HepG2 (cell line): ENCODE results near the gene ETHE1. TPM values are rescaled to one million over a fixed set of nuclear protein-coding genes. Genes with fewer than 3 reads are reported as not detected.

Experiments
- CEBPG ChIP-seq: IDR thresholded peaks from 2 replicates; pipeline ENCODE4 v1.6.1; 2016
- CREB1 ChIP-seq, 2 experiments: fragments of 450-650 bp in 1 of 2; IDR thresholded peaks; 2 replicates each; pipeline ENCODE4 v1.6.1; 2016 to 2017; ENCODE audit warnings: control low read depth in 1 of 2, mild to moderate bottlenecking in 1 of 2, missing compliant biosample characterization in 1 of 2, missing genetic modification characterization in 1 of 2
- IRF2 ChIP-seq: IDR thresholded peaks from 2 replicates; pipeline ENCODE4 v1.6.1; 2018; ENCODE audit warnings: missing genetic modification reagents, missing compliant biosample characterization
- ISL2 ChIP-seq: sonication (generic); formaldehyde crosslinking; IDR thresholded peaks from 2 replicates; pipeline ENCODE4 v1.5.0; 2020; ENCODE audit warnings: missing genetic modification reagents
- PRPF4 ChIP-seq: fragments of 200-400 bp; formaldehyde crosslinking; IDR thresholded peaks from 2 replicates; pipeline ENCODE4 v1.6.1; 2016; ENCODE audit warnings: low read length, low read depth; ENCODE audit not compliant: poor library complexity, severe bottlenecking
- SIN3A ChIP-seq: IDR thresholded peaks from 2 replicates; pipeline ENCODE4 v1.6.1; 2011; ENCODE audit warnings: low read depth, mild to moderate bottlenecking, control low read depth, low read length, borderline replicate concordance
- SIN3B ChIP-seq: fragments of 150-350 bp; IDR thresholded peaks from 2 replicates; pipeline ENCODE4 v1.6.1; 2014; ENCODE audit warnings: low read length
- TP53 ChIP-seq: sonication (generic); formaldehyde crosslinking; conservative IDR thresholded peaks from 2 replicates; pipeline ENCODE4 v1.4.0; 2020; ENCODE audit warnings: missing genetic modification reagents
- ZNF138 ChIP-seq: sonication (generic); formaldehyde crosslinking; IDR thresholded peaks from 2 replicates; pipeline ENCODE4 v1.5.0; 2020; ENCODE audit warnings: mild to moderate bottlenecking, low read depth, missing genetic modification reagents
- ZNF335 ChIP-seq: sonication (generic); formaldehyde crosslinking; IDR thresholded peaks from 2 replicates; pipeline ENCODE4 v1.4.0; 2020; ENCODE audit warnings: missing genetic modification reagents
- ZNF670 ChIP-seq: sonication (generic); formaldehyde crosslinking; IDR thresholded peaks from 2 replicates; pipeline ENCODE4 v1.8.0; 2022; ENCODE audit warnings: mild to moderate bottlenecking, missing genetic modification reagents, borderline replicate concordance
- polyA plus RNA-seq, 8 experiments: library from polyadenylated mRNA; depleted of rRNA in 3 of 8; stranded (reverse) in 7 of 8; unstranded in 1 of 8; fragments of >200 nt; fragmentation: Illumina TruSeq in 4 of 8; extraction: Trizol in 4 of 8; gene quantifications; 2 replicates each; pipeline versions ENCODE4 v1.2.1 to v1.2.3, GENCODE V29; 2011 to 2016; ENCODE audit warnings: low read depth in 4 of 8, missing spikeins in 1 of 8, mixed read lengths in 1 of 8; ENCODE audit not compliant: insufficient read depth in 1 of 8
- total RNA-seq, 5 experiments: library from RNA; depleted of rRNA; stranded (reverse); fragments of >200 nt; fragmentation: Illumina TruSeq; extraction: Trizol; gene quantifications; 2 replicates each; pipeline ENCODE4 v1.2.3, GENCODE V29; 2016; ENCODE audit warnings: low read depth in 1 of 5
- TF ChIP-seq, protein P1 (sequence below): sonication (generic); formaldehyde crosslinking; IDR thresholded peaks from 2 replicates; pipeline ENCODE4 v1.4.0; 2020; ENCODE audit warnings: missing genetic modification reagents, mild to moderate bottlenecking, borderline replicate concordance
- TF ChIP-seq, protein P2 (sequence below): sonication (generic); formaldehyde crosslinking; IDR thresholded peaks from 2 replicates; pipeline ENCODE4 v1.4.0; 2020; ENCODE audit warnings: missing genetic modification reagents
- TF ChIP-seq, protein P3 (sequence below): IDR thresholded peaks from 2 replicates; pipeline ENCODE4 v1.6.1; 2016; ENCODE audit warnings: control low read depth
- TF ChIP-seq, protein P4 (sequence below): sonication (generic); formaldehyde crosslinking; IDR thresholded peaks from 2 replicates; pipeline ENCODE4 v1.5.0; 2020; ENCODE audit warnings: missing genetic modification reagents
- TF ChIP-seq, protein P5 (sequence below): sonication (generic); formaldehyde crosslinking; IDR thresholded peaks from 2 replicates; pipeline ENCODE4; 2020; ENCODE audit warnings: missing genetic modification reagents, mild to moderate bottlenecking, borderline replicate concordance

ETHE1 gene
- total and polyA plus RNA-seq, 2 of the 13 experiments (the other 11 are each of a cell fraction or from before 2014, with no cell fraction given): 32.5 to 58.4 TPM

DNA sequence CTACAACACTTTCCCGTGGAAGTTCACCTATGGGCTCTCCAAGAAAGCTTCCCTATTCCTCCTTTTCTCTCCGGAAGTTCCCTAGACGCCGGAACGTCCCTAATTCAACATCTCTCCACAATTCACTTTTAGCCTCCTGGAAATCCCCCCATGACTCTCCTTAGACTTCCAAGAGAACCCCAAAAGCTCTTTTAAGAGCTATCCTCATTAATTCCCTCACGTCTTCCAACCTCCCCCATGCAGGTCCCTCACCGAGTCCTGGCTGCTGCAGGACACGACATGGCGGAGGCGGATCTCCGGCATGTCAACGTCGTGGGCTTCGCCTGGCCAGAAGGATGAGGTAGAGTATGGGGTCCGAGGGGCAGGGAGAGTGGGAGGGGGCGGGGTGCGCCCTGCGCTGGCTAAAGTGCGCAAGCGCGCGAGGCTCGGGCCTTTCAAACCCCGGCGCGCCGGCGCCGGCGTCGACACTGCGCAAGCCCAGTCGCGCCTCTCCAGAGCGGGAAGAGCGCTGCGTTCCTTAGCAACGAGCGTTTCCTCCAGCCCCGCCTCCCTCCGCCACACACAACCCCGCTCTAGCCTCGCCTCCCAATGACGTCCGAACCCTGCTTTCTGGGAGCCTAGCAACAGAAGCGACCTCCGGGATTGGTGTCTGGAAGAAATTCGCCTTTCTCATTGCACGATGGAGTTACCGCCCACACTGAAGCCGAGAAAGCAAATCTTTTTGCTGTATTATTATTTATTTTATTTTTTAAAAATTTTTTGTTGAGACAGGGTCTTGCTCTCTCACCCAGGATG, 48.4 kb upstream of the ETHE1 start, which contains the start of the genes PINLYP and XRCC1 (continued):
- TF ChIP-seq, protein P1, sequence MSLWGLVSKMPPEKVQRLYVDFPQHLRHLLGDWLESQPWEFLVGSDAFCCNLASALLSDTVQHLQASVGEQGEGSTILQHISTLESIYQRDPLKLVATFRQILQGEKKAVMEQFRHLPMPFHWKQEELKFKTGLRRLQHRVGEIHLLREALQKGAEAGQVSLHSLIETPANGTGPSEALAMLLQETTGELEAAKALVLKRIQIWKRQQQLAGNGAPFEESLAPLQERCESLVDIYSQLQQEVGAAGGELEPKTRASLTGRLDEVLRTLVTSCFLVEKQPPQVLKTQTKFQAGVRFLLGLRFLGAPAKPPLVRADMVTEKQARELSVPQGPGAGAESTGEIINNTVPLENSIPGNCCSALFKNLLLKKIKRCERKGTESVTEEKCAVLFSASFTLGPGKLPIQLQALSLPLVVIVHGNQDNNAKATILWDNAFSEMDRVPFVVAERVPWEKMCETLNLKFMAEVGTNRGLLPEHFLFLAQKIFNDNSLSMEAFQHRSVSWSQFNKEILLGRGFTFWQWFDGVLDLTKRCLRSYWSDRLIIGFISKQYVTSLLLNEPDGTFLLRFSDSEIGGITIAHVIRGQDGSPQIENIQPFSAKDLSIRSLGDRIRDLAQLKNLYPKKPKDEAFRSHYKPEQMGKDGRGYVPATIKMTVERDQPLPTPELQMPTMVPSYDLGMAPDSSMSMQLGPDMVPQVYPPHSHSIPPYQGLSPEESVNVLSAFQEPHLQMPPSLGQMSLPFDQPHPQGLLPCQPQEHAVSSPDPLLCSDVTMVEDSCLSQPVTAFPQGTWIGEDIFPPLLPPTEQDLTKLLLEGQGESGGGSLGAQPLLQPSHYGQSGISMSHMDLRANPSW (CRISPR knock-in tag): no peak
- TF ChIP-seq IRF2: no peak
- TF ChIP-seq ZNF670 (CRISPR knock-in tag): no peak
- TF ChIP-seq TP53 (CRISPR knock-in tag): no peak
- no peak for TF ChIP-seq CEBPG
- TF ChIP-seq ISL2 (CRISPR knock-in tag): 0 out of 2 replicates have a peak, but pooled peaks have one; percentile 48
- peak; percentile 99 for TF ChIP-seq ZNF335 (CRISPR knock-in tag)
- TF ChIP-seq, protein P2, sequence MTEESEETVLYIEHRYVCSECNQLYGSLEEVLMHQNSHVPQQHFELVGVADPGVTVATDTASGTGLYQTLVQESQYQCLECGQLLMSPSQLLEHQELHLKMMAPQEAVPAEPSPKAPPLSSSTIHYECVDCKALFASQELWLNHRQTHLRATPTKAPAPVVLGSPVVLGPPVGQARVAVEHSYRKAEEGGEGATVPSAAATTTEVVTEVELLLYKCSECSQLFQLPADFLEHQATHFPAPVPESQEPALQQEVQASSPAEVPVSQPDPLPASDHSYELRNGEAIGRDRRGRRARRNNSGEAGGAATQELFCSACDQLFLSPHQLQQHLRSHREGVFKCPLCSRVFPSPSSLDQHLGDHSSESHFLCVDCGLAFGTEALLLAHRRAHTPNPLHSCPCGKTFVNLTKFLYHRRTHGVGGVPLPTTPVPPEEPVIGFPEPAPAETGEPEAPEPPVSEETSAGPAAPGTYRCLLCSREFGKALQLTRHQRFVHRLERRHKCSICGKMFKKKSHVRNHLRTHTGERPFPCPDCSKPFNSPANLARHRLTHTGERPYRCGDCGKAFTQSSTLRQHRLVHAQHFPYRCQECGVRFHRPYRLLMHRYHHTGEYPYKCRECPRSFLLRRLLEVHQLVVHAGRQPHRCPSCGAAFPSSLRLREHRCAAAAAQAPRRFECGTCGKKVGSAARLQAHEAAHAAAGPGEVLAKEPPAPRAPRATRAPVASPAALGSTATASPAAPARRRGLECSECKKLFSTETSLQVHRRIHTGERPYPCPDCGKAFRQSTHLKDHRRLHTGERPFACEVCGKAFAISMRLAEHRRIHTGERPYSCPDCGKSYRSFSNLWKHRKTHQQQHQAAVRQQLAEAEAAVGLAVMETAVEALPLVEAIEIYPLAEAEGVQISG (CRISPR knock-in tag): 0 out of 2 replicates have a peak, but pooled peaks have one; percentile 31
- TF ChIP-seq, protein P3, sequence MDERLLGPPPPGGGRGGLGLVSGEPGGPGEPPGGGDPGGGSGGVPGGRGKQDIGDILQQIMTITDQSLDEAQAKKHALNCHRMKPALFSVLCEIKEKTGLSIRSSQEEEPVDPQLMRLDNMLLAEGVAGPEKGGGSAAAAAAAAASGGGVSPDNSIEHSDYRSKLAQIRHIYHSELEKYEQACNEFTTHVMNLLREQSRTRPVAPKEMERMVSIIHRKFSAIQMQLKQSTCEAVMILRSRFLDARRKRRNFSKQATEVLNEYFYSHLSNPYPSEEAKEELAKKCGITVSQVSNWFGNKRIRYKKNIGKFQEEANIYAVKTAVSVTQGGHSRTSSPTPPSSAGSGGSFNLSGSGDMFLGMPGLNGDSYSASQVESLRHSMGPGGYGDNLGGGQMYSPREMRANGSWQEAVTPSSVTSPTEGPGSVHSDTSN (CRISPR knock-in tag): no peak
- TF ChIP-seq ZNF138: no peak
- peak; percentile 93 for TF ChIP-seq SIN3A
- TF ChIP-seq PRPF4: no peak
- peak; percentile 92 for TF ChIP-seq CREB1 (IDR thresholded peaks at IDR 0.05)
- TF ChIP-seq CREB1 (CRISPR knock-in tag; IDR thresholded peaks at IDR 0.05): peak; percentile 90
- TF ChIP-seq, protein P4, sequence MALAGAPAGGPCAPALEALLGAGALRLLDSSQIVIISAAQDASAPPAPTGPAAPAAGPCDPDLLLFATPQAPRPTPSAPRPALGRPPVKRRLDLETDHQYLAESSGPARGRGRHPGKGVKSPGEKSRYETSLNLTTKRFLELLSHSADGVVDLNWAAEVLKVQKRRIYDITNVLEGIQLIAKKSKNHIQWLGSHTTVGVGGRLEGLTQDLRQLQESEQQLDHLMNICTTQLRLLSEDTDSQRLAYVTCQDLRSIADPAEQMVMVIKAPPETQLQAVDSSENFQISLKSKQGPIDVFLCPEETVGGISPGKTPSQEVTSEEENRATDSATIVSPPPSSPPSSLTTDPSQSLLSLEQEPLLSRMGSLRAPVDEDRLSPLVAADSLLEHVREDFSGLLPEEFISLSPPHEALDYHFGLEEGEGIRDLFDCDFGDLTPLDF (CRISPR knock-in tag): peak; percentile 89
- peak; percentile 69 for TF ChIP-seq SIN3B
- TF ChIP-seq, protein P5, sequence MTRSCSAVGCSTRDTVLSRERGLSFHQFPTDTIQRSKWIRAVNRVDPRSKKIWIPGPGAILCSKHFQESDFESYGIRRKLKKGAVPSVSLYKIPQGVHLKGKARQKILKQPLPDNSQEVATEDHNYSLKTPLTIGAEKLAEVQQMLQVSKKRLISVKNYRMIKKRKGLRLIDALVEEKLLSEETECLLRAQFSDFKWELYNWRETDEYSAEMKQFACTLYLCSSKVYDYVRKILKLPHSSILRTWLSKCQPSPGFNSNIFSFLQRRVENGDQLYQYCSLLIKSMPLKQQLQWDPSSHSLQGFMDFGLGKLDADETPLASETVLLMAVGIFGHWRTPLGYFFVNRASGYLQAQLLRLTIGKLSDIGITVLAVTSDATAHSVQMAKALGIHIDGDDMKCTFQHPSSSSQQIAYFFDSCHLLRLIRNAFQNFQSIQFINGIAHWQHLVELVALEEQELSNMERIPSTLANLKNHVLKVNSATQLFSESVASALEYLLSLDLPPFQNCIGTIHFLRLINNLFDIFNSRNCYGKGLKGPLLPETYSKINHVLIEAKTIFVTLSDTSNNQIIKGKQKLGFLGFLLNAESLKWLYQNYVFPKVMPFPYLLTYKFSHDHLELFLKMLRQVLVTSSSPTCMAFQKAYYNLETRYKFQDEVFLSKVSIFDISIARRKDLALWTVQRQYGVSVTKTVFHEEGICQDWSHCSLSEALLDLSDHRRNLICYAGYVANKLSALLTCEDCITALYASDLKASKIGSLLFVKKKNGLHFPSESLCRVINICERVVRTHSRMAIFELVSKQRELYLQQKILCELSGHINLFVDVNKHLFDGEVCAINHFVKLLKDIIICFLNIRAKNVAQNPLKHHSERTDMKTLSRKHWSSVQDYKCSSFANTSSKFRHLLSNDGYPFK (CRISPR knock-in tag): 0 out of 2 replicates have a peak, but pooled peaks have one; percentile 35
